DMS 273 treated with DMSO at 0.1 percent for 48 hours (cell line): Measurements from ENCODE around the gene GUCY1A2.

Experiments used
- DNase-seq: peaks from one replicate; lab custom pipeline; 2025; lab: John Stamatoyannopoulos, UW

The GUCY1A2 gene

GRCh38 chr11:106733635-106734034 lies 284.6 kb downstream of the GUCY1A2 start:
- DNase-seq: no peak

DNA sequence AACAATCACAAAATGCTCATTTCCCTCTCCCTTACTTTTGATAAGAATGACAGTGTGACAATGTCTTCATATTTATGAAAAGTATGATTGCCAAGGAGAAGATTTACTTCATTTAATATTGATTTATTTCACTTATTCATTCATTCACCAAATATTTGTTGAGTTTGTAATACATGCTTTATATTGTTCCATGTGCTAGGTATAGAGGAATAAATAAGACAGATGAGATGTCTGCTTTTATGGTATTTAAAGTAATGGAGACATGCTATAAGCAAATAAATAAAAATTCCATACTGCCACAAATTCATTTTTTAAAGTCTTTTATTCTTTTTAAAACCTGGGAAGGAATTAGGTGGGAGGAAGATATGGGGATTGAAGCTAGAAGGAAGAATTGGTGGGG lies 289.4 kb downstream of the GUCY1A2 start:
- DNase-seq: no peak

GRCh38 chr11:106728379-106728778 lies 289.9 kb downstream of the GUCY1A2 start:
- DNase-seq: no peak

DNA sequence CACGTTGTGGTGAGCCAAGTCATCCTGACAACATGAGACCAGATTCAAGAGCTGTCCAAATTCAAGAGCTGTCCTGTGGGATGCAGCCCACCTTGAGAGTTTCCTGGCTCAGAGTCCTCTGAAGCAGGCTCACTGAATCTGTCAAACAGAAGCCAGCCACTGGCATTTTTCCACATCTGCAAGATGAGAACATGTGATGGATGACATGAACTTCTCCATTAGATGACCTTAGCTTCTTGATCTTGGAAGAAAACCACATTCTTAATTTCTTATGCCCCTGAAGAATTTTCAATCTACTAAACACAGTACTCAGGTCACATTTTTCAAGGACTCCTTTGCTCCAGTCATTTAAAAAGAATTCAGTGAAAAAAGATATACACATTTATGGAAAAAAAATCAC lies 291.0 kb downstream of the GUCY1A2 start:
- DNase-seq: no peak

- no peak for DNase-seq
These were observed 293.9 kb downstream of the GUCY1A2 start for GRCh38 chr11:106724293-106724892.

DNA sequence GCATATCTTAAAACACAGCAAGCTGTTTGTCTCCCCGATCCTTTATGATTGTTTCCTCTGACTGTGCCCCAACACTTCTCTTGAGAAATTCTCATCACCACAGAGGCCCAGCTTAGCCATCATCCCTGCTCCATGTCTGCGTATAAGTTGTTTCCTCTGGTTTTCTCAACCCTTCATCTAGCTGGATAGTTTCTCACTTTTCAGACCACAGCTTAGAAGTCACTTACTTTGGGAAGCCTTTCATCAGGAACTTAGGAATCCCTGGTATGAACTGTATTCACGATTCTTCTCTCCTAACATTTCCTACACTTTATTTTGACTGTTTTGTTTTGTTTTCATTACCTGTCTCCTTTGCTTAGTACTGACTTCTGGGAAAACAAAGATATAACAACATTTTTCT lies 295.2 kb downstream of the GUCY1A2 start:
- DNase-seq: no peak

DNA sequence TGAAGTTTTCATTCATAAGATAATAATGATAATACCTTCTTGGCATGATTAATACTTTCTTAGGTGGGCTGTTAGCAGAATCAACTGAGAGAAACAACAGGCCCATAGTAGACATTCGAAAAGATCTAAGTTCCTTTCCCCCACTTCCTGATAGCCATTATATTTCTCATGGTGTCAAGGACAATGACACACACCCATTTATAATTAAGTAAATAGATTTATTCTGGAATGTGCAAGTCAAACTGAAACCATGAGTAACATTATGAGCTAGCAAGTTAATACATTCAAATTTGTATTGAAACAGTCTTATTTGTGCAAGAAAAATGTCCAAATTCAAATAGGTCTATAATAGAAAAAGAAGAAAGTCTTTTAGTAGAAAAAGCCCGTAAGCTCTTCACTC lies 301.1 kb downstream of the GUCY1A2 start:
- no peak for DNase-seq

DNA sequence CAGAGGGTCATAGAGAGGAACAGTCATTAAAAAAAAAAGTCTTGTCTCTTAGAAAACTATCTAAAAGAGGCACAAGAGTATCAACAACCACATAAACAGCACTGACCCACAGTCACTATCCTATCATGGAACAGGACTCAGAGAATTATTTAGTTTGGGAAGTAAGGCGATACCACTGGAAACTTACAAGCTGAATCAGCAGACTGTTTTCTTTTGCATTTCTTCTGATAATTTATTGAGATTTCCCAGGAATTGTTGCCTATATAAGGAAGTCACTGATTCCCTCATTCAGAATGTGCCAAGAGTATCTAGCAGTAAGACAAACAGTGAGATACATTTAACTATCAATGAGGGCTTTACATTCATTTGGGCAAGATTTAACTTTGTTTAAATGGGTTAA lies 304.1 kb downstream of the GUCY1A2 start:
- DNase-seq: no peak

- DNase-seq: no peak
These were observed 309.9 kb downstream of the GUCY1A2 start for GRCh38 chr11:106708348-106708747.

DNA sequence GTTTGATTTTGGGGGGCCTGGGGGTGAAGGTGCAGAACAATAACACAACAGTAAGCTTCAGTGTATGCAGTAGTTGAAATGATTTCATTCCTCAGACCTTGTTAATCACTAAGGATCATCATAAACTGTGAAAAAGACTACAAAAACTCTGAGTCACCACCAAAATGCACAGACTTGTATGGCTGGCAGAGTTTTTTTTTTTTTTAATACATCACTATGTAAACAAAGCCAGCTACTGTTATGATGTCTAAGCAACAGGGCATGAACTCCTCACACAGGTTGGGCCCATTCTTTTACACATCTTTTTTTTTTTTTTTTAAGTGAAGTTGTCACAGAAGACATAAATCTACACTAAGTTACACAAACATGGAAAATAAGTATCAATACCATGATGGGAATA lies 311.9 kb downstream of the GUCY1A2 start:
- no peak for DNase-seq

DNA sequence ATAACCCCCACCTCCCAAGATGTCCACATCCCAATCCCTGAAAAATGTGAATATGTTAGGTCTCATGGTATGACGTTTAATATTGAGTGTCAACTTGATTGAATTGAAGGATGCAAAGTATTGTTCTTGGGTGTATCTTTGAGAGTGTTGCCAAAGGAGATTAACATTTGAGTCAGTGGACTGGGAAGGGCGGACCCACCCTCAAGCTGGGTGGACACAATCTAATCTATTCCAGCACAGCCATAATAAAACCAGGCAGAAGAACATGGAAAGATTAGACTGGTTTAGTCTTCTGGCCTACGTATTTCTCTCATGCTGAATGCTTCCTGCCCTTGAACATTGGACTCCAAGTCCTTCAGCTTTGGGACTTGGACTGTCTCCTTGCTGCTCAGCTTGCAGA lies 315.5 kb downstream of the GUCY1A2 start:
- DNase-seq: no peak

- no peak for DNase-seq
These were observed 321.2 kb downstream of the GUCY1A2 start for GRCh38 chr11:106697058-106697457.

DNA sequence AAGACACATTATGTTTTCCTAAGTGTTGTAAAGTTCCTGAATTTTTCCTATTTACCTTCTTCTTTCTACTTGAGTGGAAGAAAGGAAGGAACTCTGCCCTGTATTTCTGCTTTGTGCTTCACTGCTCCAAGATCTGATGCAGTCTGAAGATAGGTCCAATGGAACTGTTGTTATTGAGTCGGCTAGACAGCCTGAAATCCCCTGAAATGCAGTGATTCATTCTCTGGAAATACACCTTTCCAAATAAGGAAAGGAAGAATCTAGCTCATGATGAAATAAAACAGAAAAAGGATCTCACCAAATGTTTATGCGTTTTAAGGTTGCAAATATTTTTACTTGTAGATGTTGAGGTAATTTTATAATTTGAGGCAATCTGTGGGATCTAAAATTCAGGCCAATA lies 322.8 kb downstream of the GUCY1A2 start:
- no peak for DNase-seq

GRCh38 chr11:106694501-106694900 lies 323.8 kb downstream of the GUCY1A2 start:
- no peak for DNase-seq

- no peak for DNase-seq
These were observed 326.4 kb downstream of the GUCY1A2 start for GRCh38 chr11:106691807-106692365.

DNA sequence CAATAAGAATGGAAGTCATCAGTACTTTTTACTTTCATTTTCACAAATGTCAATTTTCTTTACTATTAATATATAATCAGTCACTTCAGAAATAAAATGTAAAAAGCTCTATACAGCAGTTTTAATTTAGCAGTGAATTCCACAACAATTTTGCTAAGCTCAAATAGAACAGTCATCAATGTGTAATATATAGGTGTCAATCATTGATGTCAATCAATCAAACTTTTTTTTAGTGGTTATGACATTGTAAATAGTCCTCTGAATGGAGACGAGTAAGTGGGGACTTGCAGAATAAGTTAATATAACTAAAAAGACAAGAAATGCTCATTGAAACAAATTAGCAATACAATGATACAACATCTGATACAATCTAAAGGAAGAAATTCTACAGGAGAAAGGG lies 327.4 kb downstream of the GUCY1A2 start:
- DNase-seq: no peak

GRCh38 chr11:106684944-106685343 lies 333.3 kb downstream of the GUCY1A2 start:
- DNase-seq: no peak

DNA sequence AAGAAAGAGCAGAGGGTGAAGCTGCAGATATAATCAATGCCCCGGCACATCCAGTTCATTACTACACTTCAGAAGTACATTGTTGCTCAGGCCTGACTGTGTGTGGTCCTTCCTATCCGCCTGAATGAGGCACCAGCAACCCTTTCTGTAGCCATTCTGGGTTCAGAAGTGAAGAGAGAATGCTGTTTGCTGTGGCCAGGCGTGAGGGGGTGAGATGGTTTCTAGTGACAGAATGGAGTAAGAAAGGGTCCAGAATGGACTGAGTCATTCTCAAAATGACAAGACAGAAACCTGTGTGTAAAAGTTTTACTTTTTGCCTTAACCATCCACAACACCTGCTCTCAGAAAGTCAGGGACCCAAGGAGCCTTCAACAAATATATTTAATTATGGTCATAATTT lies 334.8 kb downstream of the GUCY1A2 start:
- DNase-seq: no peak

DNA sequence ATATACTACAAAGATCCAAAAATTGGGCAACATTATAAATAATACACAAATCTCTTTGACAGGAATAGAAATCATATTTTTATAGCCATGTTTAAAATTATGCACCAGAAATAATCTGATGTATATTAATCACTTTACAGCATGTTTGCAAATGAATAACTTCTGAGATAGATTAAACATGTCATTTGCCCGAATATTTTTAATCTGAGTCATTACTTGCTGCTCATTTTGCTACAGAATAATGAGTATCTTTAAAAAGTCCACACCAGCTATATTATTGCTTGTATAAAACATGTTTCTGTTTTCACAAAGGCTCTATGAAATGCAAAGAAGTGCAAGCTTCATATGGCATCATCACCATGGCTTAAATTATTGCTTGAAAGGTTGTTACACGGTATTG lies 336.8 kb downstream of the GUCY1A2 start:
- DNase-seq: no peak

DNA sequence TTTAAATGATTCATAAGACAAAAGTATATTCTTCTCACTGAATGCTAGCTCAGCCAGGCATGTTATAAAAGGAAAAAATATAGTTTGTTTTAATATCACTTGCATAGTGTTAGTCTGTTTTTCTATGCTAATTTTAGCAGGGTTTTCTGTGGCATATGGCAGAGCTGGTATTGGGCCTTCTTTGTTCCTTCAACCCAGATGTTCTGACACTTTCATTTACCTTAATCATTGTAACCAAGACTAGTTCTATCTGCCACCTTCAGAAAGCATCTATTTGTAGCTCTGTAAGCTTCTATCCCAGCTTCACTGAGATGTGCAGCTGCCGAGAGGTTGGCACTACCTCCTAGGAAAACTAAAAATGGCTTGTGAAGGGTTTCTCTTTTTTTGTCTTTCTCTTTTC lies 338.7 kb downstream of the GUCY1A2 start:
- DNase-seq: no peak

- DNase-seq: no peak
These were observed 339.1 kb downstream of the GUCY1A2 start for GRCh38 chr11:106679181-106679580.

- no peak for DNase-seq
These were observed 348.2 kb downstream of the GUCY1A2 start for GRCh38 chr11:106670069-106670468.

DNA sequence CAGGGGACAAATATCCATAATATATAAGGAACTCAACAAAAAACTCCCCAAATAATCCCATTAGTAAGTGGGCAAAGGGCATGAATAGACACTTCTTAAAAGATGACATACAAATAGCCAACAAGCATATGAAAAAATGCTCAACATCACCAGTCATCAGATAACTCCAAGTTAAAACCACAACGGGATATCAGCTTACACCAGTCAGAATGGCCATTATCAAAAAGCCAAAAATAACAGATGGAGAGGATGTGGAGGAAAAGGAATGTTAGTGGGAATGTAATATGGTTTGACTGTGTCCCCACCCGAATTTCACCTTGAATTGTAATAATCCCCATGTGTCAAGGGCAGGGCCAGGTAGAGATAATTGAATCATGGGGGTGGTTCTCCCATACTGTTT lies 350.1 kb downstream of the GUCY1A2 start:
- no peak for DNase-seq

DNA sequence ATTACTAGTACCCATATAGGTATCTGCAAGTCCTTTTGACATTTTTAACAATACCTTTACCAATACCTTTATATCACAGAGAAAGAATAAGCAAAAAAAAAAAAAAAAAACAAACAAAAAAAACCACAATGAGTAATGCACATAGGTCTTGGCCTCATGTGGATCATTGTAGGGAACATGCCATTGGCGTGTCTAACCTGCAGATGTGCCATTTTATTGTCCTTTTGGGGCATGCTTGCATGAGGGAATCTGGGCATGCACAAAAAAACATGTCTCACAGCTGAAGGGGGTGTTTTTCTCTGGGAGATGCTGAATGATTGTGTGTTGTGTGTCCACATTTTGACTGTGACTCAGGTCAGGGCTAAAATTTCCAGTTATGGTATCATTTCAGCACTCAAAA lies 361.6 kb downstream of the GUCY1A2 start:
- DNase-seq: no peak
